Measurements from ENCODE around the gene PLA2G15.

- TF ChIP-seq, protein P1, sequence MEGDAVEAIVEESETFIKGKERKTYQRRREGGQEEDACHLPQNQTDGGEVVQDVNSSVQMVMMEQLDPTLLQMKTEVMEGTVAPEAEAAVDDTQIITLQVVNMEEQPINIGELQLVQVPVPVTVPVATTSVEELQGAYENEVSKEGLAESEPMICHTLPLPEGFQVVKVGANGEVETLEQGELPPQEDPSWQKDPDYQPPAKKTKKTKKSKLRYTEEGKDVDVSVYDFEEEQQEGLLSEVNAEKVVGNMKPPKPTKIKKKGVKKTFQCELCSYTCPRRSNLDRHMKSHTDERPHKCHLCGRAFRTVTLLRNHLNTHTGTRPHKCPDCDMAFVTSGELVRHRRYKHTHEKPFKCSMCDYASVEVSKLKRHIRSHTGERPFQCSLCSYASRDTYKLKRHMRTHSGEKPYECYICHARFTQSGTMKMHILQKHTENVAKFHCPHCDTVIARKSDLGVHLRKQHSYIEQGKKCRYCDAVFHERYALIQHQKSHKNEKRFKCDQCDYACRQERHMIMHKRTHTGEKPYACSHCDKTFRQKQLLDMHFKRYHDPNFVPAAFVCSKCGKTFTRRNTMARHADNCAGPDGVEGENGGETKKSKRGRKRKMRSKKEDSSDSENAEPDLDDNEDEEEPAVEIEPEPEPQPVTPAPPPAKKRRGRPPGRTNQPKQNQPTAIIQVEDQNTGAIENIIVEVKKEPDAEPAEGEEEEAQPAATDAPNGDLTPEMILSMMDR (IDR thresholded peaks at IDR 0.05; ENCODE audit: low read depth, low read length, poor library complexity, severe bottlenecking) = no peak
- no peak for TF ChIP-seq EZH2phosphoT487 (IDR thresholded peaks at IDR 0.05; ENCODE audit: borderline replicate concordance, low read length)
These were observed 38.9 kb upstream of the PLA2G15 start for GRCh38 chr16:68206245-68206644.
